Measurements from ENCODE around the gene ST14.

The ST14 gene

DNA sequence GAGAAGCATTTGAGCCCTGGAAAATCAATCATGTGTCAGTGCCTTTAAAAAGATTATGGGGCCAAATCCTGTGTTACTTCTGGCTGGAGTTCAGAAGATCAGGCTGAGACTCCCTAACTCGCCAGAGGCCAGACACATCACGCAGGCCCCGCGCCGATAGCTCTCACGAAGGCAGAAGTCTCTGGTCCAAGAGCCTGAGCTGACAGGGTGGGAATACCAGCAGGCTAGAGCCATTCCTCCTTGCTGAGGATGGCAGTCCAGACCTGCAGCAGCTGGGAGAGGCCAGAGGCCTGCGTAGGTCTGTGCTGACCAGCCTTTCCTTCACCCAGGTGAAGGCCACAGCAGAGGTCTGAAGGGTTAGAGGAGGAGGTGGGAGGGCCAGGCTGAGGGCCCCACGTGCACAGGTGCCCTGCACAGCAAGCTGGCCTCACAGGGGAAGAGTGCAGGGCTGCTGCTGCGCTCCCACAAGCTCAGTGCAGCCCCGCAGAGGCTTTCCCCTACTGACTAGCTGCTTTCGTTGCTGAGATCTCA, 52.9 kb downstream of the ST14 start:
- no peak for DNase-seq (ENCODE audit: low read depth)
- H3K4me3 ChIP-seq (ENCODE audit: low read depth, low read length) = no peak overlapping the region

DNA sequence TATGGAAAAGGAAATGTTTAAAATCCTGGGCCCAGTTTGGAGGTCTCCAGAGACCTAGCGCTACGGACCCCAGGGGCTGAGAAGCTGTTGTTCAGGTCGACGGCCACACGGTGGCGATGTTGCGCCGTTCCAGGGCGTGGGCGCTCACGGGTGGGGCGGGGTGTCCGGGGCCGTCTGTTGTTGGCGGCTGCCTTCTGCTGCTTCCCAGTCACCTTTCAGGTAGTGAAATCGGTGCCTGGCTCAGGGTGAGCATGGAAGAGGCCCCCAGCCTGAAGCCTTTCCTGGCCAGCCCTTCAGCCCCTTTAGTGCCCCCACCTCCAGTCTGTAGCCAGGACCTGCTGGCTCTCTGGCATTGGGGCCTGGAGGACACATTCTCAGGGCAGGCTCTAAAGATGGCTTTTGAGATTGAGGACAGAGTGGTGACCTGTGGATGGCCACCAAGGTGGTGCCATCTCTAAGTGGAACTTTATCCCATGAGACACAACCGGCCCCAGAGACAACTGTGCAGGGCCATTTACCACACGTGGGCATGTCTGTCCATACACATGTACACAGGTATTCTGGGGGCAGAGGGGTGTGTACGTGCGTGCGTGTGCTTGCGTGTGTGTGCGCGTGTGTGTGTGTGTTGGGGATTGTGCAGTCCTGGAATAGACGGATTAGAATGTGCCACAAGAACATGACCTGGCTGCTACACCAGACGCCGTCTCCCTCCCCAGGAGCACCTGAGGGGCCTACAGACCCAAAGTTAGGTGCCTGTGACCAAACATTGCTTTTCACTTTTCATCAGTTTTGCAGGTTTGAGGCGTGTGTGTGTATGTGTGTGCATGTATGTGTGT, 53.8 kb downstream of the ST14 start:
- DNase-seq (ENCODE audit: low read depth) = peak; percentile 51
- no peak overlapping the region for H3K4me3 ChIP-seq (ENCODE audit: low read depth, low read length)
- TF ChIP-seq, protein P1, sequence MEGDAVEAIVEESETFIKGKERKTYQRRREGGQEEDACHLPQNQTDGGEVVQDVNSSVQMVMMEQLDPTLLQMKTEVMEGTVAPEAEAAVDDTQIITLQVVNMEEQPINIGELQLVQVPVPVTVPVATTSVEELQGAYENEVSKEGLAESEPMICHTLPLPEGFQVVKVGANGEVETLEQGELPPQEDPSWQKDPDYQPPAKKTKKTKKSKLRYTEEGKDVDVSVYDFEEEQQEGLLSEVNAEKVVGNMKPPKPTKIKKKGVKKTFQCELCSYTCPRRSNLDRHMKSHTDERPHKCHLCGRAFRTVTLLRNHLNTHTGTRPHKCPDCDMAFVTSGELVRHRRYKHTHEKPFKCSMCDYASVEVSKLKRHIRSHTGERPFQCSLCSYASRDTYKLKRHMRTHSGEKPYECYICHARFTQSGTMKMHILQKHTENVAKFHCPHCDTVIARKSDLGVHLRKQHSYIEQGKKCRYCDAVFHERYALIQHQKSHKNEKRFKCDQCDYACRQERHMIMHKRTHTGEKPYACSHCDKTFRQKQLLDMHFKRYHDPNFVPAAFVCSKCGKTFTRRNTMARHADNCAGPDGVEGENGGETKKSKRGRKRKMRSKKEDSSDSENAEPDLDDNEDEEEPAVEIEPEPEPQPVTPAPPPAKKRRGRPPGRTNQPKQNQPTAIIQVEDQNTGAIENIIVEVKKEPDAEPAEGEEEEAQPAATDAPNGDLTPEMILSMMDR (IDR thresholded peaks at IDR 0.05; ENCODE audit: insufficient read depth, low read depth, low read length, missing control alignments) = peak; percentile 88

More for the DNA sequence above, 52.9 kb downstream of the ST14 start:
- TF ChIP-seq, protein P1 (IDR thresholded peaks at IDR 0.05; ENCODE audit: insufficient read depth, low read depth, low read length, missing control alignments) = no peak

DNA sequence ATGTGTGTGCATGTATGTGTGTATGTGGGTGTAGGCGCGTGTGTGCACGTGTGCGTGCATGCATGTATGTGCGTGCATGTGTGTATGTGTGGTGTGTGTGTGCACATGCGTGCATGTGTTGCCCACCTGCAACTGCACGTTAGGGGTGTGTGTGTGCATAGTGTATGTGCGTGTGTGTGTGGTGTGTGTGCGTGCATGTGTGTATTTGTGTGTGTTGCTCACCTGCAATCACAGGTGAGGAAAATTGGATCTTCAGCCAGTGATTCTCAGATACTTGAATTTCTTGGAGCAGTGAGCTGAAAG, 54.3 kb downstream of the ST14 start:
- DNase-seq (ENCODE audit: low read depth) = no peak
- TF ChIP-seq, protein P1 (IDR thresholded peaks at IDR 0.05; ENCODE audit: insufficient read depth, low read depth, low read length, missing control alignments) = no peak
- H3K4me3 ChIP-seq (ENCODE audit: low read depth, low read length) = no peak overlapping the region

DNA sequence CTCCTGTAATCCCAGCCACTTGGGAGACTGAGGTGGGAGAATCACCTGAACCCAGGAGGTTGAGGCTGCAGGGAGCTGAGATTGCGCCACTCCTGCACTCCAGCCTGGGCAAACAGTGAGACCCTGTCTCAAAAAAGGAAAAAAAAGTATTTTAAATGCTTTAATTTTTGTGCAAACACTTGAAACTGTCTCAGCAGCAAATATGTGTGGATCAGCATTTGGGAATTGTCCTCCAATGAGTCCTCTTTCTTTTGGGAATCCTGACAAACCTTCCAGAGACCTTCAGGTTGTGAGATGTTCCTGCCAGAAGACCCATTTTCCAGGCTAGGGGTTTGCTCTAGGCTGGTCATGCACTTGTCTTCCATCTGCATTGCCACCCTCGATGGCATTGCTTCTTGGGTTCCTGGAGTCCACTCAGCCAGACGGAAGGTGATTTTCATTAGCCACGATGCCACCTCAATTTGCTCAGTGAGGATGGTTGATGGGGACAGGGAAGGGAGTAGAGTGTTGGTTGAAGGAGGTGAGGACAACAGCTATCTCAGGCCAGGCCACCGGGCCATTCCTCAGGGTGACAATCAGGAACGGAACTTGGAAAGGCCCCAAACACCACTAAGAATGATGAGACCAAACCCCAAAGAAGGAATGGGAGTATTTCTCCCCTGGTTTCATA, 55.4 kb downstream of the ST14 start:
- TF ChIP-seq, protein P1 (IDR thresholded peaks at IDR 0.05; ENCODE audit: insufficient read depth, low read depth, low read length, missing control alignments) = no peak
- H3K4me3 ChIP-seq (ENCODE audit: low read depth, low read length) = no peak overlapping the region
- no peak for DNase-seq (ENCODE audit: low read depth)

DNA sequence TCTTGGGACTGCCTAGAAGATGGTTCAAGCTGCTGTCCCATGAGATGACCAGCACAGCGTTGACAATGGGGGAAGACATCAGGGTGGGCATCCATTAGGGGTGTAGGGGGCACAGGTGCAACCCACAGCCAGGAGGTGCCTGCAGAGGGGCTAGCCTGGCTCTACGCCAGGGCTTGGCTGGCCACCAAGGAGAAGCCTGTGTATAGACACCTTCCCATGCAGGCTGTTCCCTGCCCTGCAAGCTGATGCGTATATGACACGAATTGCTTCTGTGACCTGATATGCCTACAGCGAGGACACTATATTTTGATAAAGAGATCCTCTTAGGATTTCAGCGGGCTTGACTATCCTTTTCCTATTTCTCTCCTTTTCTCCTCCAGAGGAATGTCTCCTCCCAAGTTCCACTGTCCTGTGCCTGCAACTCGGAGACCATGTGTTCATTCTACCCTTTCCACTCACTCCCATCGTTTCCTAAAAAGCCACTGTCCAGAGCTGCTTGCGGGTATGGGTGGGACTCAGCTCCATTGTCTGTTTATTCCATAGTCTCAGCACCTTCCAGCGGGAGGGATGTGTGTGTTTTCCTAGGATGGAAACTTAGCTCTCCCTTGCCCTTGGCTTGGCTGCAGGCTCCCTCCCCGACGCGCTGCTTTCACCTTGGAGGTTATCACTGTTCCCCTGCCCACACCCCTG, 56.1 kb downstream of the ST14 start:
- DNase-seq (ENCODE audit: low read depth) = no peak
- no peak overlapping the region for H3K4me3 ChIP-seq (ENCODE audit: low read depth, low read length)
- TF ChIP-seq, protein P1 (IDR thresholded peaks at IDR 0.05; ENCODE audit: insufficient read depth, low read depth, low read length, missing control alignments) = no peak

DNA sequence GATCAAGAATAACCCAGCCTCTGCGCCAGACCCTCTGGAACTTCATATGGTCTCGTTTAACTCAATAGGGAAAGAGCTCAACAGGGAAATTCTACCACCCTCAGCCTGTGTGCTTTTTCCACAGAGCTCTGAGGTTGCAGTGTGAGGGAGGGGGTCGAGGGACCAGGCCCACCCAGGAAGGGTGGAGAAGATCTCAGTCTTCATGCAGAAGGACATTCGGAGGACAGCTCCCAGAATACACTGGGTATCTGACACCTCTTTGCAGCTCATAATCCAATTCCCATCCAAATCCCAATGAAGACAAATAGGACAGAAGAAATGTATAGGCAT, 56.6 kb downstream of the ST14 start:
- DNase-seq (ENCODE audit: low read depth) = no peak
- TF ChIP-seq, protein P1 (IDR thresholded peaks at IDR 0.05; ENCODE audit: insufficient read depth, low read depth, low read length, missing control alignments) = no peak
- H3K4me3 ChIP-seq (ENCODE audit: low read depth, low read length) = no peak overlapping the region

Data from GM12865 (cell line).